ENCODE results near the gene KCTD5.

DNA sequence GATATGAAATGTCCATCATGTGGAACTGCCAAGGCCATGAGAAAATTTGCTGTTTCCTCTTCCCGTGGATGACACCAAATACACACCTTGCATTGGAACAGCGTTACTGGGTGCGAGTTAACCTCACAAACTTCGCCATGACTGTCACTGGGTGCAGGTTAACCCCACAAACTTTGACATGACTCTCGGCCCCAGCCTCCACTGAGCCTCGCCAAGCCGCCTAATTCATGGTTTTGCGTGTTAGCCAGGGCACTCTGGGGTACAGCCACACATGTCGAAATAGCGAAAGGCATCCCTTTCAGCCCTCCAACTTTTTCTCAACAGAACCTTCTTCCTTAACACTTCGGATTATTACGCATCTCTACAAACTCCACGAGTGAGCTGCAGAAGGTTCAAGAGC, 10.6 kb upstream of the KCTD5 start:
- TF ChIP-seq TCF7L2 (IDR thresholded peaks at IDR 0.05; ENCODE audit: low read depth, low read length) (no peak), ZNF140 (CRISPR knock-in tag; IDR thresholded peaks at IDR 0.05) (no peak), MAFK (IDR thresholded peaks at IDR 0.05; ENCODE audit: low read length) (no peak), EP300 (IDR thresholded peaks at IDR 0.05; ENCODE audit: low read length) (no peak)
- TF ChIP-seq, protein P1, sequence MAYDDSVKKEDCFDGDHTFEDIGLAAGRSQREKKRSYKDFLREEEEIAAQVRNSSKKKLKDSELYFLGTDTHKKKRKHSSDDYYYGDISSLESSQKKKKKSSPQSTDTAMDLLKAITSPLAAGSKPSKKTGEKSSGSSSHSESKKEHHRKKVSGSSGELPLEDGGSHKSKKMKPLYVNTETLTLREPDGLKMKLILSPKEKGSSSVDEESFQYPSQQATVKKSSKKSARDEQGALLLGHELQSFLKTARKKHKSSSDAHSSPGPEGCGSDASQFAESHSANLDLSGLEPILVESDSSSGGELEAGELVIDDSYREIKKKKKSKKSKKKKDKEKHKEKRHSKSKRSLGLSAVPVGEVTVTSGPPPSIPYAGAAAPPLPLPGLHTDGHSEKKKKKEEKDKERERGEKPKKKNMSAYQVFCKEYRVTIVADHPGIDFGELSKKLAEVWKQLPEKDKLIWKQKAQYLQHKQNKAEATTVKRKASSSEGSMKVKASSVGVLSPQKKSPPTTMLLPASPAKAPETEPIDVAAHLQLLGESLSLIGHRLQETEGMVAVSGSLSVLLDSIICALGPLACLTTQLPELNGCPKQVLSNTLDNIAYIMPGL (CRISPR knock-in tag; IDR thresholded peaks at IDR 0.05) = no peak
